Colonic mucosa (tissue), 4 donors: Measurements from ENCODE around the gene BCAN. TPM values are rescaled to one million over a fixed set of nuclear protein-coding genes. Genes with fewer than 3 reads are reported as not detected.
A peak's percentile ranks its signal among the peaks of the same experiment; 100 is the strongest.

Experiments used
- DNase-seq: peaks from one replicate; pipeline ENCODE4 v3.0.0-alpha.2; 2020
- H3K27ac ChIP-seq: fragments of 200-600 bp; one replicate; pipeline ENCODE4 v1.8.0; 2021
- H3K27me3 ChIP-seq: fragments of 200-600 bp; one replicate; pipeline ENCODE4 v1.8.0; 2021
- H3K36me3 ChIP-seq: fragments of 200-600 bp; one replicate; pipeline ENCODE4 v1.8.0; 2021
- H3K4me1 ChIP-seq: fragments of 200-600 bp; one replicate; pipeline ENCODE4 v1.8.0; 2021; ENCODE audit warnings: mild to moderate bottlenecking
- H3K4me3 ChIP-seq: fragments of 200-600 bp; one replicate; pipeline ENCODE4 v1.8.0; 2021
- H3K9ac ChIP-seq, 2 donors: one replicate each; pipeline ENCODE4 v1.7.0; 2013; ENCODE audit warnings: control low read depth in 2 of 2, low read depth in 2 of 2, low read length in 2 of 2
- H3K9me3 ChIP-seq: fragments of 200-600 bp; one replicate; pipeline ENCODE4 v1.8.0; 2021
- intact Hi-C: fragments of 100-400 bp; cut with DNase I; formaldehyde crosslinking; loops from one replicate; pipeline ENCODE4 v1.14.1; 2022
- total RNA-seq, 2 donors: library from RNA; stranded (reverse); fragmentation: NEBNext Ultra II Directional in 1 of 2; extraction: Animal tissue kit (Norgen Biotek cat#: 25700) in 1 of 2; gene quantifications; one replicate each; pipeline ENCODE4 v1.2.1, GENCODE V29; 2021
- TF ChIP-seq, protein P1 (sequence below): fragments of 200-600 bp; IDR thresholded peaks from one replicate; pipeline ENCODE4 v1.8.0; 2022; ENCODE audit warnings: antibody characterized with exemption, mild to moderate bottlenecking
- donor health status: healthy.
- donor health status: DM: no; HTN: no; CAD: no.
- donor health status: DM: no; HTN: no; CAD: no.

Gene BCAN
- total RNA-seq, 2 donors from 2014 or later, result 0.37 TPM; not detected in 1

DNA sequence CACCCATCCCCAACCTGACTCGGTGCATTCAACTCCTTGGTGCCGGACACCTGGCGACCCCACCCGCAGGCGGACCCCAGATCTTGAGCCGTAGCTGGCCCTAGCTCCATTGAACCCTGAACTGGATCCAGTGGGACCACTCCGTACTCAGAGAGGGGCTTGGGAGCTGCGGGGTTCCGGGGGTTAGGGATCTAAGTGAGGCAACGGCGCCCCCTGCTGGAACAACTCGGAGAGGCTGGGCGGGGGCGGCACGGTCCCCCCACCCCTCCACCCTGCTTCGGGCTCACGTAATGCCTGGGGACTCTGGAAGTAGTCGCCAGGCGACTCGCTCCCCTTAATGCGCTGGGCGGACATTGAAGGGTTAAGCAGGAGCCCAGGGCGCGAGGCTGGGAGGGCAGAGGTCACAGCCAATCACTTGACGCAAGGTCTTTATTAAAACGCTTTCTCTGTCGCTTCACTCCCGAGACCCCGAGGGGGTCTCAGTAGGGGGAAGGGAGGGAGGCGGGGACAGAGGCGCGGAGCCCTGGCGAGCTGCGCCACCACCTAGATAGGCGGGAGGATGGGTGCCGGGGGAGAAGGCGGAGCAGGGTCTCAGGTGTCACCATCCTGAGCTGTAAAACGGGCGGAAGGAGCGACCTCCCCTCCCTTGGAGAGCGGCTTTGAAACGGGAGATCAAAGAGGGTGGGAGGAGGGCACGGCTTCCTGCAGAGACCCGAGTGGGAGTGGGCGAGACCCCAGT is 64.2 kb downstream of the BCAN start:
- intact Hi-C loops, result no loop called here
- peak overlapping the region; percentile 59 to 68 for H3K9ac ChIP-seq
- peaks cover 14% of the 10 kb centered on the region for H3K4me1 ChIP-seq
- peak; percentile 64 for DNase-seq
- H3K9me3 ChIP-seq, result no peaks in the 10 kb centered on the region
- TF ChIP-seq, protein P1, sequence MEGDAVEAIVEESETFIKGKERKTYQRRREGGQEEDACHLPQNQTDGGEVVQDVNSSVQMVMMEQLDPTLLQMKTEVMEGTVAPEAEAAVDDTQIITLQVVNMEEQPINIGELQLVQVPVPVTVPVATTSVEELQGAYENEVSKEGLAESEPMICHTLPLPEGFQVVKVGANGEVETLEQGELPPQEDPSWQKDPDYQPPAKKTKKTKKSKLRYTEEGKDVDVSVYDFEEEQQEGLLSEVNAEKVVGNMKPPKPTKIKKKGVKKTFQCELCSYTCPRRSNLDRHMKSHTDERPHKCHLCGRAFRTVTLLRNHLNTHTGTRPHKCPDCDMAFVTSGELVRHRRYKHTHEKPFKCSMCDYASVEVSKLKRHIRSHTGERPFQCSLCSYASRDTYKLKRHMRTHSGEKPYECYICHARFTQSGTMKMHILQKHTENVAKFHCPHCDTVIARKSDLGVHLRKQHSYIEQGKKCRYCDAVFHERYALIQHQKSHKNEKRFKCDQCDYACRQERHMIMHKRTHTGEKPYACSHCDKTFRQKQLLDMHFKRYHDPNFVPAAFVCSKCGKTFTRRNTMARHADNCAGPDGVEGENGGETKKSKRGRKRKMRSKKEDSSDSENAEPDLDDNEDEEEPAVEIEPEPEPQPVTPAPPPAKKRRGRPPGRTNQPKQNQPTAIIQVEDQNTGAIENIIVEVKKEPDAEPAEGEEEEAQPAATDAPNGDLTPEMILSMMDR, result peak; percentile 77
- H3K36me3 ChIP-seq, result no peaks in the 10 kb centered on the region
- peak overlapping the region; percentile 14 for H3K27ac ChIP-seq
- H3K27me3 ChIP-seq, result peaks cover 9% of the 10 kb centered on the region
- H3K4me3 ChIP-seq, result peak overlapping the region; percentile 30

DNA sequence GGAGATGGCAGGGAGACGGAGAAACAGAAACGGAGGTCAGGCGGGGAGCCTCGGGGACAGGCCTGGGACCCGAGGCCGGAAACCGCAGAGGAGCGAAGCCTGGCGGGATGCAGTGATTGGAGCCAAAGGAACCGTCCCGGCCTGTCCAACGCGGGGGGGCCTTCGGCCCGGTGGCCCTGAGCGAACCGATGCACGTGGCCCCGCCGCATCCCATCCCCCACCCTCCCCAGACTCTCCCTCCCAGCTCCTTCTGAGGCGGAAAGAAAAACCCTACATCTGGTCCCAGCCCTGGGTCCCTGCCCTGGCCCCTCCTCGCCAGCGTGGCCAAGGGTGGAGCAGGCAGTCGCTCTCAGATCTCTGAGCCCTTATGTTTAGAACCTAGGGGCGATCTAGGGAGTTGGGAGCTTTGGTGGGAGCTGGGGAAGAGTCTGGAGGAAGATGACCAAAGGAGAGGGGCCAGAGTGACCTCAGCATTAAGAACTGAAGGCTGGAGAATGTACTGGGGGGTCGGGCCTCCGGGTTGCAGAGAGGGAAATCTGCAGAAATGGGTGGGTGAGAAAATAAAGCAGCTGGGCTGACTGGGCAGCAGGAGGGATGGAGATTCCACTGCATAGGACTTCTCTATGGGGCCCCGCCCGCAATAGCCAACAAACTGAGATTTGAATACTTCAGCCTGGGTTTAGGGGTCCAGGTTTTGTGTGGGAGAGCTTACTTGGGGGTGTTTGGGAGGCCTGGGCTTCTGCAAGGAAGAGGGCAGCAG is 64.9 kb downstream of the BCAN start:
- Histone ChIP-seq H3K4me1 (peaks cover 14% of the 10 kb centered on the region), H3K9me3 (no peaks in the 10 kb centered on the region), H3K4me3 (peak overlapping the region; percentile 30), H3K27me3 (peaks cover 9% of the 10 kb centered on the region), H3K27ac (peak overlapping the region; percentile 14), H3K36me3 (no peaks in the 10 kb centered on the region), H3K9ac (peak overlapping the region; percentile 59 to 68)
- intact Hi-C loops, result no loop called here
- TF ChIP-seq, protein P1, result no peak
- peak; percentile 60 for DNase-seq

DNA sequence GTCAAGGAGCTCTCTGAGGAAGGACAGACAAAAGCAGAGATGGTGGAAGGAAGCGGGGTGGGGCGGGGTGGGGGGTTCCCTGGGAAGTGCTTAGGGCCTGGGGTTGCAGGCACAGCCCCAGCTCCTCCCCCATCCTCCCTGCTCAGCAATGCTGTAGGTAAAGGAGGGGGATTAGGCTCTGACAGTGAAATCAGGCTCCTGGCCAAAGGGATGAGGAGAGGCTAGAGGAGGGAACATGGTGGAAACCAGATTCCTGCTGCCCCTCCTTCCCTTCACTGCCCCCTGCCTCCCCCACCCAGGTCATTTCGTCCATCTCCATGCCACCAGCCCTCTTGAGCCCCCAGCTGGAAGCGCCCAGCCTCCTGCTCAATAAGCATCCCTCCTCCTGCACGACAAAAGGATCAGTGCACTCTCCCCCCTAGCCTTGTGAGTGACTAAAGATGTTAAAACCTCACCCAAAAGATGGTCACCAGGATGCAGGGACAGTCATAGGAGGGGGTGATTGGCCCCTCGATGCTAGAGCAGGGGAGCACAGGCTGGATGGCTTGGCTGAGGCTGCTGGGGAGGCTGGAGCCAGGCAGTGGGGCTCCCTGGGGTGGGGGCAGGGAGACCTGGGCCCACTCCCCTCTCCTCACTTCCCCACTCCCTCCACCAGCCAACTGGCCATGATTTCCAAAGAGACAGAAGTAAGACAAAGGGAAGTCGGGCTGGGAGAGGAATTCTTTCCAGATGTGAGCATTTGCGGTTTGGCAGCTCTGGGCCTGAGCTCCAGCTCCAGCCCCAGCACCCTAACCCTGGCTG is 65.7 kb downstream of the BCAN start:
- H3K27ac ChIP-seq, result no peak overlapping the region
- peaks cover 14% of the 10 kb centered on the region for H3K4me1 ChIP-seq
- peak overlapping the region in 1 of 2 donors; percentile 8 for H3K9ac ChIP-seq
- H3K4me3 ChIP-seq, result no peak overlapping the region
- no peaks in the 10 kb centered on the region for H3K9me3 ChIP-seq
- H3K27me3 ChIP-seq, result peaks cover 9% of the 10 kb centered on the region
- H3K36me3 ChIP-seq, result no peaks in the 10 kb centered on the region
- no peak for DNase-seq
- TF ChIP-seq, protein P1, result no peak
- intact Hi-C loops, result no loop called here

DNA sequence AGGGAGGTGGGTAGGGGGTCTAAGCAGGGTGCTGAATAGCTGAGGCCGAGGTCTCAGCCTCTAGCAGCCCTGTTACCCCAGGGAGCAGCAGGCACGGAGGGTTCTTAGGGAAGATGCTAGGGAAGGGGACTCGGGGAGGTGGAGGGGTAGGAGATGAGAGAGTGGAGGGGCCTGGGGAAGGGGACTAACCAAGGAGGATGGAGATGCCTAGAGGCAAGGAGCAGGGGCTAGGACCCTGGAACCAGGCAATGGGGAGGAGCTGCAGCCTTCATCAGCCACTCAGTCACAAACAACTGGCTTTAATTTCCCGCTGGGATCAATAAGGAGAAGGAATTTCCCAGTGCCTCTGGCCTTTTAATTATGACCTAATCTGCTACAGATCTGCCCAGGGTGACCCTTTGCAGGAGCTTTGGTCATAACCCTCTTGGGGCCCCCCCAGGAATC is 66.3 kb downstream of the BCAN start:
- Histone ChIP-seq H3K36me3 (no peaks in the 10 kb centered on the region), H3K9me3 (no peaks in the 10 kb centered on the region), H3K27me3 (peaks cover 9% of the 10 kb centered on the region), H3K4me3 (no peak overlapping the region), H3K9ac (no peak overlapping the region), H3K27ac (no peak overlapping the region), H3K4me1 (peaks cover 14% of the 10 kb centered on the region)
- TF ChIP-seq, protein P1, result no peak
- intact Hi-C loops, result no loop called here
- no peak for DNase-seq

DNA sequence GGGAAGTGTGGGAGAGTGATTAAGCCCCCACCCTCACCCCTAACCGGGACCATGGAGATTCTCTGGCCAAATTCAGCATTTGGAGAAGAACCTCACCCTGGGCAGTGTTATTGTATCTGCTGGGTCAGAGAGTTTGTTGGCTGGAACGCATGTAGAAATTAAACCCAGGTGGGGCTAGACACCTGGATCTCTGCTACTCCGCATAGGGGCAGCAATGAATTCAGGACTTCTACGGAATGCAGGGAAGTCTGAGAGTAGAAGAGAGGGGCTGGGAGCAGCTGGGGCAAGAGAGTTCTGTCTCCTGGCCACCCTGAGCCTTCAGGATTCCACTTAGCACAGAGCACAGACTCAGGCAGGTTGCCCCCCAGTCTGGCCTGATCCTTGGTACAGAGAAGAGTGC is 67.1 kb downstream of the BCAN start:
- peaks cover 9% of the 10 kb centered on the region for H3K27me3 ChIP-seq
- H3K9ac ChIP-seq, result no peak overlapping the region
- TF ChIP-seq, protein P1, result no peak
- intact Hi-C loops, result no loop called here
- DNase-seq, result no peak
- peaks cover 14% of the 10 kb centered on the region for H3K4me1 ChIP-seq
- H3K4me3 ChIP-seq, result no peak overlapping the region
- H3K27ac ChIP-seq, result no peak overlapping the region
- H3K36me3 ChIP-seq, result no peaks in the 10 kb centered on the region
- H3K9me3 ChIP-seq, result no peaks in the 10 kb centered on the region
